ENCODE data around the gene DOK5. TPM values are rescaled to one million over a fixed set of nuclear protein-coding genes. Genes with fewer than 3 reads are reported as not detected.

DOK5 gene
- total RNA-seq, 1 experiment from 2014 or later, result 4.9 TPM

GRCh38 chr20:54633374-54634355, 158.3 kb downstream of the DOK5 start:
- H3K27ac ChIP-seq (ENCODE audit: low read depth, low read length, poor library complexity, severe bottlenecking), result no peak overlapping the region
- POLR2A ChIA-PET (ENCODE audit: low non-redundant PET), result no interaction called here
- no peaks in the 10 kb centered on the region for H3K4me1 ChIP-seq (ENCODE audit: insufficient read depth, low read length, poor library complexity, severe bottlenecking)
- no peak overlapping the region for H3K4me3 ChIP-seq (ENCODE audit: low read depth, low read length, poor library complexity, severe bottlenecking)
- H3K9me3 ChIP-seq (ENCODE audit: low read depth, low read length, poor library complexity, severe bottlenecking), result no peaks in the 10 kb centered on the region
- H3K36me3 ChIP-seq (ENCODE audit: insufficient read depth, low read length, poor library complexity, severe bottlenecking), result no peaks in the 10 kb centered on the region
- no peaks in the 10 kb centered on the region for H3K27me3 ChIP-seq (replicated peaks; ENCODE audit: insufficient read depth, low read depth, low read length, poor library complexity)
- intact Hi-C loops (cut with micrococcal nuclease; ENCODE audit: unreplicated experiment), result no loop called here
- no peak for TF ChIP-seq EZH2 (IDR thresholded peaks at IDR 0.05; ENCODE audit: borderline replicate concordance, low read depth, low read length, poor library complexity, severe bottlenecking)
- TF ChIP-seq, protein P1, sequence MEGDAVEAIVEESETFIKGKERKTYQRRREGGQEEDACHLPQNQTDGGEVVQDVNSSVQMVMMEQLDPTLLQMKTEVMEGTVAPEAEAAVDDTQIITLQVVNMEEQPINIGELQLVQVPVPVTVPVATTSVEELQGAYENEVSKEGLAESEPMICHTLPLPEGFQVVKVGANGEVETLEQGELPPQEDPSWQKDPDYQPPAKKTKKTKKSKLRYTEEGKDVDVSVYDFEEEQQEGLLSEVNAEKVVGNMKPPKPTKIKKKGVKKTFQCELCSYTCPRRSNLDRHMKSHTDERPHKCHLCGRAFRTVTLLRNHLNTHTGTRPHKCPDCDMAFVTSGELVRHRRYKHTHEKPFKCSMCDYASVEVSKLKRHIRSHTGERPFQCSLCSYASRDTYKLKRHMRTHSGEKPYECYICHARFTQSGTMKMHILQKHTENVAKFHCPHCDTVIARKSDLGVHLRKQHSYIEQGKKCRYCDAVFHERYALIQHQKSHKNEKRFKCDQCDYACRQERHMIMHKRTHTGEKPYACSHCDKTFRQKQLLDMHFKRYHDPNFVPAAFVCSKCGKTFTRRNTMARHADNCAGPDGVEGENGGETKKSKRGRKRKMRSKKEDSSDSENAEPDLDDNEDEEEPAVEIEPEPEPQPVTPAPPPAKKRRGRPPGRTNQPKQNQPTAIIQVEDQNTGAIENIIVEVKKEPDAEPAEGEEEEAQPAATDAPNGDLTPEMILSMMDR (conservative IDR thresholded peaks at IDR 0.05; ENCODE audit: low read depth, low read length), result no peak
- no TSS peak for BruUV-seq (replicated peaks)
- CTCF ChIA-PET, result no interaction called here
- no peak for DNase-seq (ENCODE audit: low spot score)

- ChIA-PET CTCF (no interaction called here), POLR2A (ENCODE audit: low non-redundant PET) (no interaction called here)
- no peak for DNase-seq (ENCODE audit: low spot score)
- intact Hi-C loops (cut with micrococcal nuclease; ENCODE audit: unreplicated experiment), result no loop called here
- BruUV-seq (replicated peaks), result no TSS peak
- H3K4me3 ChIP-seq (ENCODE audit: low read depth, low read length, poor library complexity, severe bottlenecking), result no peak overlapping the region
- H3K27ac ChIP-seq (ENCODE audit: low read depth, low read length, poor library complexity, severe bottlenecking), result no peak overlapping the region
- H3K36me3 ChIP-seq (ENCODE audit: insufficient read depth, low read length, poor library complexity, severe bottlenecking), result no peaks in the 10 kb centered on the region
- H3K4me1 ChIP-seq (ENCODE audit: insufficient read depth, low read length, poor library complexity, severe bottlenecking), result no peaks in the 10 kb centered on the region
- TF ChIP-seq EZH2 (IDR thresholded peaks at IDR 0.05; ENCODE audit: borderline replicate concordance, low read depth, low read length, poor library complexity, severe bottlenecking), result no peak
- TF ChIP-seq, protein P1 (conservative IDR thresholded peaks at IDR 0.05; ENCODE audit: low read depth, low read length), result no peak
- H3K27me3 ChIP-seq (replicated peaks; ENCODE audit: insufficient read depth, low read depth, low read length, poor library complexity), result no peaks in the 10 kb centered on the region
- no peaks in the 10 kb centered on the region for H3K9me3 ChIP-seq (ENCODE audit: low read depth, low read length, poor library complexity, severe bottlenecking)
These were observed 161.2 kb downstream of the DOK5 start for GRCh38 chr20:54636575-54636974.

- intact Hi-C loops (cut with micrococcal nuclease; ENCODE audit: unreplicated experiment), result no loop called here
- TF ChIP-seq, protein P1 (conservative IDR thresholded peaks at IDR 0.05; ENCODE audit: low read depth, low read length), result no peak
- no peak for TF ChIP-seq EZH2 (IDR thresholded peaks at IDR 0.05; ENCODE audit: borderline replicate concordance, low read depth, low read length, poor library complexity, severe bottlenecking)
- Histone ChIP-seq H3K9me3 (ENCODE audit: low read depth, low read length, poor library complexity, severe bottlenecking) (no peaks in the 10 kb centered on the region), H3K4me1 (ENCODE audit: insufficient read depth, low read length, poor library complexity, severe bottlenecking) (no peaks in the 10 kb centered on the region), H3K27ac (ENCODE audit: low read depth, low read length, poor library complexity, severe bottlenecking) (no peak overlapping the region), H3K36me3 (ENCODE audit: insufficient read depth, low read length, poor library complexity, severe bottlenecking) (no peaks in the 10 kb centered on the region), H3K27me3 (replicated peaks; ENCODE audit: insufficient read depth, low read depth, low read length, poor library complexity) (no peaks in the 10 kb centered on the region), H3K4me3 (ENCODE audit: low read depth, low read length, poor library complexity, severe bottlenecking) (no peak overlapping the region)
- no TSS peak for BruUV-seq (replicated peaks)
- CTCF ChIA-PET, result no interaction called here
- no peak for DNase-seq (ENCODE audit: low spot score)
- POLR2A ChIA-PET (ENCODE audit: low non-redundant PET), result no interaction called here
These were observed 164.5 kb downstream of the DOK5 start for GRCh38 chr20:54639941-54640340.

Data from A673 (cell line).